ENCODE data around the gene ERF. TPM values are rescaled to one million over a fixed set of nuclear protein-coding genes. Genes with fewer than 3 reads are reported as not detected.

Gene ERF
- polyA plus RNA-seq, 2 of the 4 experiments (the other 2 are of a cell fraction), result 103 to 120 TPM

GRCh38 chr19:42274065-42274682 lies 19.2 kb upstream of the ERF start:
- no peak overlapping the region for H3K27ac ChIP-seq
- DNase-seq (ENCODE audit: low read depth in 1 of 2, low spot score in 1 of 2) (no peak), ATAC-seq (no peak), FAIRE-seq (no peak)
- peaks cover 36% of the 10 kb centered on the region for H3K4me1 ChIP-seq
- no peak for TF ChIP-seq ESRRA (IDR thresholded peaks at IDR 0.05; ENCODE audit: borderline replicate concordance, low read length)
- no peak for TF ChIP-seq RAD21 (conservative IDR thresholded peaks at IDR 0.05 in 1 of 2, IDR thresholded peaks at IDR 0.05 in 1 of 2)
- TF ChIP-seq POLR2AphosphoS2 (conservative IDR thresholded peaks at IDR 0.05; ENCODE audit: low read length), result no peak
- TF ChIP-seq ATOH8 (CRISPR knock-in tag; IDR thresholded peaks at IDR 0.05; ENCODE audit: low read depth), result no peak
- no peak for TF ChIP-seq FOSL2 (IDR thresholded peaks at IDR 0.05)
- no peak for TF ChIP-seq FOSL2 (CRISPR knock-in tag; IDR thresholded peaks at IDR 0.05)
- no peak for TF ChIP-seq KDM1A (IDR thresholded peaks at IDR 0.05; ENCODE audit: low read depth)
- no peak for TF ChIP-seq RARB (CRISPR knock-in tag; IDR thresholded peaks at IDR 0.05)
- no peak for TF ChIP-seq NPAS2 (CRISPR knock-in tag; IDR thresholded peaks at IDR 0.05; ENCODE audit: borderline replicate concordance)
- no peak for TF ChIP-seq NR3C1 (IDR thresholded peaks at IDR 0.05)
- TF ChIP-seq HMGXB4 (CRISPR knock-in tag; IDR thresholded peaks at IDR 0.05; ENCODE audit: borderline replicate concordance), result no peak
- TF ChIP-seq BHLHE40 (IDR thresholded peaks at IDR 0.05; ENCODE audit: low read depth, low read length), result no peak
- no peak for TF ChIP-seq CEBPB (IDR thresholded peaks at IDR 0.05)
- CTCF ChIA-PET, result interaction anchor here (0.9 to 14.6 kb wide), 6 partner anchors 6 to 165 kb away, joined by 3 to 373 read pairs (median 36); partner anchors contain the start of gene GSK3A
- POLR2A ChIA-PET, result interaction anchor here (1.1 kb wide), 1 partner anchor 31 kb away, joined by 5 read pairs; the partner anchor contains the start of gene GSK3A
- H3K9me3 ChIP-seq, result no peaks in the 10 kb centered on the region
- no peak overlapping the region for H3K4me2 ChIP-seq
- 94% methylated on average over 22 of the region's 22 CpGs for WGBS (ENCODE audit: missing lambda C conversion rate)
- H3K4me3 ChIP-seq, result no peak overlapping the region

GRCh38 chr19:42273407-42274064 lies 18.6 kb upstream of the ERF start:
- peaks cover 29% of the 10 kb centered on the region for H3K4me1 ChIP-seq
- ChIA-PET POLR2A (interaction anchor here (1.1 kb wide), 1 partner anchor 31 kb away, joined by 5 read pairs; the partner anchor contains the start of gene GSK3A), CTCF (interaction anchor here (0.6 to 14.6 kb wide), 6 partner anchors 7 to 165 kb away, joined by 3 to 373 read pairs (median 36); partner anchors contain the start of gene GSK3A)
- no peak overlapping the region for H3K4me2 ChIP-seq
- ATAC-seq (no peak), FAIRE-seq (no peak), DNase-seq (ENCODE audit: low read depth in 1 of 2, low spot score in 1 of 2) (no peak)
- H3K9me3 ChIP-seq, result no peaks in the 10 kb centered on the region
- H3K4me3 ChIP-seq, result no peak overlapping the region
- H3K27ac ChIP-seq, result no peak overlapping the region
- TF ChIP-seq ZSCAN20 (CRISPR knock-in tag; IDR thresholded peaks at IDR 0.05) (no peak), CHD4 (IDR thresholded peaks at IDR 0.05; ENCODE audit: borderline replicate concordance) (no peak), GATA3 (IDR thresholded peaks at IDR 0.05; ENCODE audit: borderline replicate concordance) (no peak), CEBPB (IDR thresholded peaks at IDR 0.05) (no peak), SREBF2 (IDR thresholded peaks at IDR 0.05) (no peak), CTCF (IDR thresholded peaks at IDR 0.05) (no peak), HEYL (CRISPR knock-in tag; IDR thresholded peaks at IDR 0.05) (no peak)
- WGBS (ENCODE audit: missing lambda C conversion rate), result 95% methylated on average over 43 of the region's 43 CpGs

All from A549 (cell line).